Spleen (tissue), 11 donors: ENCODE data around the gene DOK4. TPM values are rescaled to one million over a fixed set of nuclear protein-coding genes. Genes with fewer than 3 reads are reported as not detected.

ENCODE experiments used
- DNase-seq: peaks from one replicate; pipeline ENCODE4 v3.0.0-alpha.2; 2020
- H3K27ac ChIP-seq, 8 donors: fragments of 200-600 bp; sonication (generic) in 7 of 8; 1 replicate in 4 of 8; 2 replicates in 4 of 8; pipeline versions ENCODE4 v1.5.0 to v1.8.0; 2016 to 2021; ENCODE audit warnings: inconsistent platforms in 4 of 8, mild to moderate bottlenecking in 4 of 8, moderate library complexity in 1 of 8
- H3K27me3 ChIP-seq, 7 donors: fragments of 200-600 bp; sonication (generic) in 6 of 7; replicated peaks in 1 of 7; 1 replicate in 4 of 7; 2 replicates in 3 of 7; pipeline versions ENCODE4 v1.5.0 to v1.8.0; 2016 to 2021; ENCODE audit warnings: inconsistent platforms in 3 of 7, mild to moderate bottlenecking in 1 of 7
- H3K36me3 ChIP-seq, 6 donors: fragments of 200-600 bp; sonication (generic) in 5 of 6; 1 replicate in 4 of 6; 2 replicates in 2 of 6; pipeline versions ENCODE4 v1.5.0 to v1.8.0; 2016 to 2021; ENCODE audit warnings: inconsistent platforms in 2 of 6
- H3K4me1 ChIP-seq, 6 donors: fragments of 200-600 bp; sonication (generic) in 5 of 6; 1 replicate in 3 of 6; 2 replicates in 3 of 6; pipeline versions ENCODE4 v1.5.0 to v1.8.0; 2016 to 2021; ENCODE audit warnings: inconsistent platforms in 3 of 6
- H3K4me3 ChIP-seq, 8 donors: fragments of 200-600 bp; sonication (generic) in 7 of 8; 1 replicate in 4 of 8; 2 replicates in 4 of 8; pipeline versions ENCODE4 v1.5.0 to v1.8.0; 2016 to 2021; ENCODE audit warnings: inconsistent platforms in 4 of 8, mild to moderate bottlenecking in 4 of 8, moderate library complexity in 2 of 8
- H3K9me3 ChIP-seq, 8 donors: fragments of 200-600 bp; sonication (generic) in 7 of 8; 1 replicate in 4 of 8; 2 replicates in 4 of 8; pipeline versions ENCODE4 v1.5.0 to v1.8.0; 2016 to 2021; ENCODE audit warnings: inconsistent platforms in 4 of 8
- POLR2A ChIP-seq, 3 donors: fragments of 450-650 bp; IDR thresholded peaks; one replicate each; pipeline ENCODE4 v1.5.1; 2017; ENCODE audit warnings: antibody characterized with exemption in 3 of 3, mild to moderate bottlenecking in 1 of 3
- POLR2AphosphoS5 ChIP-seq, 3 donors: sonication (generic); formaldehyde crosslinking; IDR thresholded peaks; one replicate each; pipeline ENCODE4 v1.5.1; 2017; ENCODE audit warnings: antibody characterized with exemption in 3 of 3
- WGBS, 5 donors: extraction: QIAGEN DNeasy Blood & Tissue Kit in 3 of 5; methylation state at CpG; one replicate each; pipeline versions ENCODE4 v1.1.5 to v1.1.7; 2013 to 2018; 5-methylcytosine and 5-hydroxymethylcytosine counted together
- intact Hi-C: fragments of 100-400 bp; cut with DNase I; formaldehyde crosslinking; loops from one replicate; pipeline ENCODE4 v1.15.0; 2023; ENCODE audit warnings: low total_unique reads
- polyA plus RNA-seq, 3 donors: library from polyadenylated mRNA; stranded (reverse); fragments of 200-250 nt; gene quantifications; one replicate each; pipeline ENCODE4 v1.2.1, GENCODE V29; 2013
- total RNA-seq, 7 donors: library from RNA; depleted of rRNA in 3 of 7; stranded (reverse); fragments of >200 nt in 3 of 7; fragmentation: NEBNext Ultra II Directional in 4 of 7; extraction: Animal tissue kit (Norgen Biotek cat#: 25700) in 4 of 7; gene quantifications; one replicate each; pipeline versions ENCODE4 v1.1.0 to v1.2.1, GENCODE V29; 2016 to 2021
- TF ChIP-seq, protein P1 (sequence below), 11 experiments: fragments of 200-600 bp in 7 of 11; fragments of 450-650 bp in 4 of 11; sonication (generic) in 4 of 11; IDR thresholded peaks in 8 of 11; conservative IDR thresholded peaks in 3 of 11; 1 replicate in 7 of 11; 2 replicates in 4 of 11; pipeline versions ENCODE4 v1.4.0 to v1.8.0; 2016 to 2021; ENCODE audit warnings: antibody characterized with exemption in 11 of 11, inconsistent platforms in 4 of 11, mild to moderate bottlenecking in 1 of 11
- donor health status: healthy with polysubstance abuse.
- donor health status: DM: no; HTN: no; CAD: no; lungs with moderate emphysema.
- donor health status: DM: no; HTN: no; CAD: no.
- donor health status: Bipolar disorder and iron deficiency.
- donor health status: healthy.
- donor health status: DM: no; HTN: no; CAD: no.
- donor health status: DM: yes; HTN: yes; CAD: no.

The DOK4 gene
- total and polyA plus RNA-seq, 10 donors: 4.1 to 19.8 (median 14.2) TPM

DNA sequence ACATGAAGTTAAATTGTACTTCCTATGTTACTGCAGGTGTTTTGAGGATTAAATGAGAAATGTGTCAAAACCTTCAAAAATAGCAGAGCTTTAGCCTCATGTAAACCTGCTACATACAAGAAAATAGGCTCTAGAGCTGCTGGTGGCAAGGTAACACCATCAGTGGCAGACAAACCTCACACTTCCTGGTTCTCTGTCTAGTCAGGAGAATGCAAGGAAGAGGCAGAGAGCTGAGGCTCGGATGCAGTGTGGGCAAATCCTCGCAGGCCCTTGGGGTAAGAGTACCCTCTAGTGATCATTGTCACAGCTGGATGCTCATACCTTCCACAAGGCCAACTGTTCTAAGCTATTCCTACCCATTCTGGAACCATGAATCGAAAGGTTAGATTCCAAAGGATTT is 53.3 kb downstream of the DOK4 start:
- H3K9me3 ChIP-seq: no peaks in the 10 kb centered on the region
- no peak overlapping the region for H3K4me3 ChIP-seq
- H3K4me1 ChIP-seq: no peaks in the 10 kb centered on the region
- no peaks in the 10 kb centered on the region for H3K27me3 ChIP-seq
- TF ChIP-seq, protein P1, sequence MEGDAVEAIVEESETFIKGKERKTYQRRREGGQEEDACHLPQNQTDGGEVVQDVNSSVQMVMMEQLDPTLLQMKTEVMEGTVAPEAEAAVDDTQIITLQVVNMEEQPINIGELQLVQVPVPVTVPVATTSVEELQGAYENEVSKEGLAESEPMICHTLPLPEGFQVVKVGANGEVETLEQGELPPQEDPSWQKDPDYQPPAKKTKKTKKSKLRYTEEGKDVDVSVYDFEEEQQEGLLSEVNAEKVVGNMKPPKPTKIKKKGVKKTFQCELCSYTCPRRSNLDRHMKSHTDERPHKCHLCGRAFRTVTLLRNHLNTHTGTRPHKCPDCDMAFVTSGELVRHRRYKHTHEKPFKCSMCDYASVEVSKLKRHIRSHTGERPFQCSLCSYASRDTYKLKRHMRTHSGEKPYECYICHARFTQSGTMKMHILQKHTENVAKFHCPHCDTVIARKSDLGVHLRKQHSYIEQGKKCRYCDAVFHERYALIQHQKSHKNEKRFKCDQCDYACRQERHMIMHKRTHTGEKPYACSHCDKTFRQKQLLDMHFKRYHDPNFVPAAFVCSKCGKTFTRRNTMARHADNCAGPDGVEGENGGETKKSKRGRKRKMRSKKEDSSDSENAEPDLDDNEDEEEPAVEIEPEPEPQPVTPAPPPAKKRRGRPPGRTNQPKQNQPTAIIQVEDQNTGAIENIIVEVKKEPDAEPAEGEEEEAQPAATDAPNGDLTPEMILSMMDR (IDR thresholded peaks at IDR 0.05 in 8 of 11, conservative IDR thresholded peaks at IDR 0.05 in 3 of 11): no peak
- no peak for TF ChIP-seq POLR2A (IDR thresholded peaks at IDR 0.05)
- no peak for TF ChIP-seq POLR2AphosphoS5 (IDR thresholded peaks at IDR 0.05)
- 79 to 93% (median 88%) methylated on average over 3 of the region's 3 CpGs for WGBS, 5 donors
- intact Hi-C loops: no loop called here
- no peak for DNase-seq
- peak overlapping the region in 1 of 8 donors; percentile 28 for H3K27ac ChIP-seq
- peaks cover 3 to 100% (median 86%) of the 10 kb centered on the region in 6 donors for H3K36me3 ChIP-seq

- DNase-seq: no peak
- H3K27ac ChIP-seq: peak overlapping the region in 1 of 8 donors; percentile 28
- H3K9me3 ChIP-seq: no peaks in the 10 kb centered on the region
- TF ChIP-seq, protein P1 (IDR thresholded peaks at IDR 0.05 in 8 of 11, conservative IDR thresholded peaks at IDR 0.05 in 3 of 11): no peak
- no peak overlapping the region for H3K4me3 ChIP-seq
- no peaks in the 10 kb centered on the region for H3K4me1 ChIP-seq
- H3K27me3 ChIP-seq: no peaks in the 10 kb centered on the region
- intact Hi-C loops: no loop called here
- H3K36me3 ChIP-seq: peaks cover 3 to 100% (median 88%) of the 10 kb centered on the region in 6 donors
- 83 to 100% (median 95%) methylated on average over 2 of the region's 2 CpGs for WGBS, 5 donors
These were observed 53.8 kb downstream of the DOK4 start for GRCh38 chr16:57432505-57432904.

- Histone ChIP-seq H3K27ac (no peak overlapping the region), H3K36me3 (peaks cover 3 to 100% (median 90%) of the 10 kb centered on the region in 6 donors), H3K4me3 (no peak overlapping the region), H3K9me3 (no peaks in the 10 kb centered on the region), H3K4me1 (no peaks in the 10 kb centered on the region), H3K27me3 (no peaks in the 10 kb centered on the region)
- 89 to 96% (median 93%) methylated on average over 5 of the region's 5 CpGs for WGBS, 5 donors
- TF ChIP-seq POLR2AphosphoS5 (IDR thresholded peaks at IDR 0.05): no peak
- no peak for TF ChIP-seq POLR2A (IDR thresholded peaks at IDR 0.05)
- TF ChIP-seq, protein P1 (IDR thresholded peaks at IDR 0.05 in 8 of 11, conservative IDR thresholded peaks at IDR 0.05 in 3 of 11): no peak
- intact Hi-C loops: no loop called here
- no peak for DNase-seq
These were observed 55.3 kb downstream of the DOK4 start for GRCh38 chr16:57430955-57431354.

DNA sequence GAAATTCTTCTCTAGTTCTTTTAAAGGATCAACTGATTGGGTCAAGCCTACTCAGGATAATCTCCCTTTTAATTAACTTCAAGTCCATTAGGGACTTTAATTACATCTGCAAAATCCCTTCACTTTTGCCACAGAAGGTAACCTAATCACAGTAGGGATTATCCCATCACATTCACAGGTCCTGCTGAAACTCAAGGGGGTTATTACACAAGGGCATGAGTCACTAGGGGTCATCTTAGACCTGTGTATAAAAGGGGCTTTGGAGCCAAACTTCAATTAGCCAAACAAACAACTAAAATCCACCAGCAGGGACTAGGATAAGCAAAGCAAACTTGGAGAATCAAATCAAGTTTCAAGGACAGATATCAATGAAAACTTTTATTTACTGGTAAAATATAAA is 58.5 kb downstream of the DOK4 start:
- H3K9me3 ChIP-seq: no peaks in the 10 kb centered on the region
- no peaks in the 10 kb centered on the region for H3K4me1 ChIP-seq
- no peak overlapping the region for H3K27ac ChIP-seq
- TF ChIP-seq POLR2A (IDR thresholded peaks at IDR 0.05) (no peak), POLR2AphosphoS5 (IDR thresholded peaks at IDR 0.05) (no peak)
- TF ChIP-seq, protein P1 (IDR thresholded peaks at IDR 0.05 in 8 of 11, conservative IDR thresholded peaks at IDR 0.05 in 3 of 11): no peak
- H3K4me3 ChIP-seq: no peak overlapping the region
- H3K27me3 ChIP-seq: no peaks in the 10 kb centered on the region
- intact Hi-C loops: no loop called here
- DNase-seq: no peak
- peaks cover 0 to 72% (median 61%) of the 10 kb centered on the region in 6 donors for H3K36me3 ChIP-seq
